Liver (tissue), 9 donors: Measurements from ENCODE around the gene BEND7. TPM values are rescaled to one million over a fixed set of nuclear protein-coding genes. Genes with fewer than 3 reads are reported as not detected.

Source experiments
- DNase-seq: peaks from one replicate; pipeline ENCODE4 v3.0.0-alpha.2; 2017; ENCODE audit warnings: low spot score
- H3K27ac ChIP-seq, 2 donors: one replicate each; pipeline ENCODE4 v1.7.0; 2013; ENCODE audit warnings: inconsistent platforms in 2 of 2, low read length in 2 of 2, control low read depth in 1 of 2, low read depth in 1 of 2, mild to moderate bottlenecking in 1 of 2
- H3K27me3 ChIP-seq, 4 donors: one replicate each; pipeline versions ENCODE4 v1.6.1 to v1.7.0; 2013; ENCODE audit warnings: low read length in 3 of 4, inconsistent platforms in 1 of 4, mild to moderate bottlenecking in 1 of 4, moderate library complexity in 1 of 4; ENCODE audit not compliant: control insufficient read depth in 4 of 4, insufficient read depth in 4 of 4
- H3K36me3 ChIP-seq, 4 donors: one replicate each; pipeline versions ENCODE4 v1.6.1 to v1.7.0; 2013; ENCODE audit warnings: low read length in 3 of 4, mild to moderate bottlenecking in 3 of 4, low read depth in 1 of 4, moderate library complexity in 1 of 4; ENCODE audit not compliant: control insufficient read depth in 4 of 4, insufficient read depth in 3 of 4
- H3K4me1 ChIP-seq, 4 donors: one replicate each; pipeline versions ENCODE4 v1.6.1 to v1.7.0; 2013; ENCODE audit warnings: low read length in 3 of 4, mild to moderate bottlenecking in 3 of 4, moderate library complexity in 1 of 4; ENCODE audit not compliant: control insufficient read depth in 4 of 4, insufficient read depth in 4 of 4
- H3K4me3 ChIP-seq, 3 donors: one replicate each; pipeline versions ENCODE4 v1.6.1 to v1.7.0; 2013; ENCODE audit warnings: low read length in 3 of 3, control low read depth in 1 of 3, low read depth in 1 of 3, mild to moderate bottlenecking in 1 of 3
- H3K9ac ChIP-seq, 2 donors: one replicate each; pipeline ENCODE4 v1.7.0; 2013; ENCODE audit warnings: low read length in 2 of 2, mild to moderate bottlenecking in 2 of 2, moderate library complexity in 2 of 2, control low read depth in 1 of 2, low read depth in 1 of 2
- H3K9me3 ChIP-seq, 4 donors: one replicate each; pipeline versions ENCODE4 v1.6.1 to v1.7.0; 2013; ENCODE audit warnings: low read length in 3 of 4; ENCODE audit not compliant: control insufficient read depth in 4 of 4
- FOXA1 ChIP-seq: IDR thresholded peaks from 2 replicates; pipeline ENCODE4 v1.6.1; 2016; ENCODE audit warnings: antibody characterized with exemption
- FOXA2 ChIP-seq: IDR thresholded peaks from 2 replicates; pipeline ENCODE4 v1.6.1; 2016; ENCODE audit warnings: antibody characterized with exemption
- GABPA ChIP-seq, 2 donors: IDR thresholded peaks in 1 of 2; conservative IDR thresholded peaks in 1 of 2; 2 replicates each; pipeline ENCODE4 v1.6.1; 2016; ENCODE audit warnings: antibody characterized with exemption in 2 of 2, mild to moderate bottlenecking in 1 of 2, moderate library complexity in 1 of 2
- HNF4A ChIP-seq, 2 donors: conservative IDR thresholded peaks; 2 replicates each; pipeline ENCODE4 v1.6.1; 2016; ENCODE audit warnings: antibody characterized with exemption in 2 of 2, mild to moderate bottlenecking in 2 of 2
- JUND ChIP-seq, 2 donors: IDR thresholded peaks; 2 replicates each; pipeline ENCODE4 v1.6.1; 2016; ENCODE audit warnings: antibody characterized with exemption in 2 of 2
- NR2F2 ChIP-seq: IDR thresholded peaks from 2 replicates; pipeline ENCODE4 v1.6.1; 2016; ENCODE audit warnings: antibody characterized with exemption
- RAD21 ChIP-seq, 2 donors: IDR thresholded peaks; 2 replicates each; pipeline ENCODE4 v1.6.1; 2016; ENCODE audit warnings: antibody characterized with exemption in 2 of 2, mild to moderate bottlenecking in 2 of 2
- RXRA ChIP-seq, 2 donors: IDR thresholded peaks; 2 replicates each; pipeline ENCODE4 v1.6.1; 2017 to 2018; ENCODE audit warnings: antibody characterized with exemption in 2 of 2, mild to moderate bottlenecking in 1 of 2
- SP1 ChIP-seq: IDR thresholded peaks from 2 replicates; pipeline ENCODE4 v1.6.1; 2018; ENCODE audit warnings: antibody characterized with exemption, mild to moderate bottlenecking
- WGBS: extraction: QIAGEN DNeasy Blood & Tissue Kit; methylation state at CpG from one replicate; pipeline ENCODE4 v1.1.7; 2013; 5-methylcytosine and 5-hydroxymethylcytosine counted together
- polyA plus RNA-seq, 2 donors: library from polyadenylated mRNA; stranded (reverse) in 1 of 2; unstranded in 1 of 2; fragments of 200-250 nt in 1 of 2; fragments of >200 nt in 1 of 2; fragmentation: Nextera tagmentation in 1 of 2; extraction: Ambion mirVana in 1 of 2; gene quantifications; one replicate each; pipeline versions ENCODE4 v1.2.1 to v1.2.3, GENCODE V29; 2013 to 2015
- total RNA-seq, 2 donors: library from RNA; depleted of rRNA; stranded (reverse); fragments of >200 nt; gene quantifications; one replicate each; pipeline ENCODE4 v1.2.3, GENCODE V29; 2014
- TF ChIP-seq, protein P1 (sequence below): IDR thresholded peaks from 2 replicates; pipeline ENCODE4 v1.6.1; 2016; ENCODE audit warnings: antibody characterized with exemption
- TF ChIP-seq, protein P2 (sequence below): IDR thresholded peaks from 2 replicates; pipeline ENCODE4 v1.6.1; 2016; ENCODE audit warnings: antibody characterized with exemption
- TF ChIP-seq, protein P3 (sequence below): IDR thresholded peaks from 2 replicates; pipeline ENCODE4 v1.6.1; 2016; ENCODE audit warnings: antibody characterized with exemption, mild to moderate bottlenecking
- donor health status: healthy.
- donor health status: healthy.
- donor health status: healthy.
- donor health status: healthy.
- donor health status: healthy.

BEND7 gene
- total and polyA plus RNA-seq, 4 donors = 4.1 to 10.1 (median 5.5) TPM

DNA sequence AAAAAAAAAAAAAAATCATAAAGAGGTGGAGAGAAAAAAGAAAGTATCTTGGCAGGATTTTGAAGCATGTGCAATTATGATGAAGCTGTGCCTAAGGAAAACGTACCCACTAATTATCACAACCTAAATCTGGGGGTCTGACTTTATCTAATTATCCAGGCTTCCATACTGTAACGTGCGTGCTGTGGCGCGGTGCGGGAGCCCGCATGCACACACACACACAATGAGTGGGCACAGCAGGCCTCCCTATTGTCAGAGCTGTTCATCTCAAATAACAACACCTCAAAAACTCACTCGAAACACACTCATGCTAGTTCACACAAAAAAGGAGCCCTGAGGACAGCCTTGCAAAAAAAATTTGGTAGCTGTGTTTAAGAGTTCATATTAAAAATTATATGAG, 31.9 kb downstream of the BEND7 start:
- Histone ChIP-seq H3K27ac (no peak overlapping the region), H3K27me3 (no peaks in the 10 kb centered on the region), H3K9ac (no peak overlapping the region), H3K4me3 (no peak overlapping the region), H3K9me3 (no peaks in the 10 kb centered on the region), H3K4me1 (no peaks in the 10 kb centered on the region), H3K36me3 (peaks cover 0 to 16% (median 7%) of the 10 kb centered on the region in 4 donors)
- no peak for DNase-seq
- 98% methylated on average over 8 of the region's 8 CpGs for WGBS
- TF ChIP-seq FOXA1 (no peak), FOXA2 (no peak), NR2F2 (no peak), GABPA (IDR thresholded peaks at IDR 0.05 in 1 of 2, conservative IDR thresholded peaks at IDR 0.05 in 1 of 2) (no peak), RAD21 (IDR thresholded peaks at IDR 0.05) (no peak), SP1 (no peak), JUND (IDR thresholded peaks at IDR 0.05) (no peak)
- TF ChIP-seq, protein P1, sequence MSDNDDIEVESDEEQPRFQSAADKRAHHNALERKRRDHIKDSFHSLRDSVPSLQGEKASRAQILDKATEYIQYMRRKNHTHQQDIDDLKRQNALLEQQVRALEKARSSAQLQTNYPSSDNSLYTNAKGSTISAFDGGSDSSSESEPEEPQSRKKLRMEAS = no peak
- TF ChIP-seq, protein P2, sequence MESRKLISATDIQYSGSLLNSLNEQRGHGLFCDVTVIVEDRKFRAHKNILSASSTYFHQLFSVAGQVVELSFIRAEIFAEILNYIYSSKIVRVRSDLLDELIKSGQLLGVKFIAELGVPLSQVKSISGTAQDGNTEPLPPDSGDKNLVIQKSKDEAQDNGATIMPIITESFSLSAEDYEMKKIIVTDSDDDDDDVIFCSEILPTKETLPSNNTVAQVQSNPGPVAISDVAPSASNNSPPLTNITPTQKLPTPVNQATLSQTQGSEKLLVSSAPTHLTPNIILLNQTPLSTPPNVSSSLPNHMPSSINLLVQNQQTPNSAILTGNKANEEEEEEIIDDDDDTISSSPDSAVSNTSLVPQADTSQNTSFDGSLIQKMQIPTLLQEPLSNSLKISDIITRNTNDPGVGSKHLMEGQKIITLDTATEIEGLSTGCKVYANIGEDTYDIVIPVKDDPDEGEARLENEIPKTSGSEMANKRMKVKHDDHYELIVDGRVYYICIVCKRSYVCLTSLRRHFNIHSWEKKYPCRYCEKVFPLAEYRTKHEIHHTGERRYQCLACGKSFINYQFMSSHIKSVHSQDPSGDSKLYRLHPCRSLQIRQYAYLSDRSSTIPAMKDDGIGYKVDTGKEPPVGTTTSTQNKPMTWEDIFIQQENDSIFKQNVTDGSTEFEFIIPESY = no peak
- TF ChIP-seq, protein P3, sequence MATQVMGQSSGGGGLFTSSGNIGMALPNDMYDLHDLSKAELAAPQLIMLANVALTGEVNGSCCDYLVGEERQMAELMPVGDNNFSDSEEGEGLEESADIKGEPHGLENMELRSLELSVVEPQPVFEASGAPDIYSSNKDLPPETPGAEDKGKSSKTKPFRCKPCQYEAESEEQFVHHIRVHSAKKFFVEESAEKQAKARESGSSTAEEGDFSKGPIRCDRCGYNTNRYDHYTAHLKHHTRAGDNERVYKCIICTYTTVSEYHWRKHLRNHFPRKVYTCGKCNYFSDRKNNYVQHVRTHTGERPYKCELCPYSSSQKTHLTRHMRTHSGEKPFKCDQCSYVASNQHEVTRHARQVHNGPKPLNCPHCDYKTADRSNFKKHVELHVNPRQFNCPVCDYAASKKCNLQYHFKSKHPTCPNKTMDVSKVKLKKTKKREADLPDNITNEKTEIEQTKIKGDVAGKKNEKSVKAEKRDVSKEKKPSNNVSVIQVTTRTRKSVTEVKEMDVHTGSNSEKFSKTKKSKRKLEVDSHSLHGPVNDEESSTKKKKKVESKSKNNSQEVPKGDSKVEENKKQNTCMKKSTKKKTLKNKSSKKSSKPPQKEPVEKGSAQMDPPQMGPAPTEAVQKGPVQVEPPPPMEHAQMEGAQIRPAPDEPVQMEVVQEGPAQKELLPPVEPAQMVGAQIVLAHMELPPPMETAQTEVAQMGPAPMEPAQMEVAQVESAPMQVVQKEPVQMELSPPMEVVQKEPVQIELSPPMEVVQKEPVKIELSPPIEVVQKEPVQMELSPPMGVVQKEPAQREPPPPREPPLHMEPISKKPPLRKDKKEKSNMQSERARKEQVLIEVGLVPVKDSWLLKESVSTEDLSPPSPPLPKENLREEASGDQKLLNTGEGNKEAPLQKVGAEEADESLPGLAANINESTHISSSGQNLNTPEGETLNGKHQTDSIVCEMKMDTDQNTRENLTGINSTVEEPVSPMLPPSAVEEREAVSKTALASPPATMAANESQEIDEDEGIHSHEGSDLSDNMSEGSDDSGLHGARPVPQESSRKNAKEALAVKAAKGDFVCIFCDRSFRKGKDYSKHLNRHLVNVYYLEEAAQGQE = no peak

- peaks cover 0 to 16% (median 8%) of the 10 kb centered on the region in 4 donors for H3K36me3 ChIP-seq
- H3K27me3 ChIP-seq = no peaks in the 10 kb centered on the region
- no peak for DNase-seq
- H3K4me3 ChIP-seq = no peak overlapping the region
- H3K27ac ChIP-seq = no peak overlapping the region
- no peaks in the 10 kb centered on the region for H3K9me3 ChIP-seq
- no peaks in the 10 kb centered on the region for H3K4me1 ChIP-seq
- WGBS = 91% methylated on average over 8 of the region's 8 CpGs
- H3K9ac ChIP-seq = no peak overlapping the region
- no peak for TF ChIP-seq FOXA1
- TF ChIP-seq GABPA (IDR thresholded peaks at IDR 0.05 in 1 of 2, conservative IDR thresholded peaks at IDR 0.05 in 1 of 2) = no peak
- no peak for TF ChIP-seq HNF4A (conservative IDR thresholded peaks at IDR 0.05)
- TF ChIP-seq RXRA (IDR thresholded peaks at IDR 0.05) = no peak
Observed at GRCh38 chr10:13496164-13496563, 32.6 kb downstream of the BEND7 start.
